Fibroblast of lung (primary cell): ENCODE measurements around the gene LDLRAD3.

Source experiments
- EZH2 ChIP-seq: IDR thresholded peaks from 2 replicates; pipeline ENCODE4 v1.5.1; 2012; ENCODE audit warnings: low read length, control low read depth, mild to moderate bottlenecking; ENCODE audit errors: missing control alignments
- TF ChIP-seq, protein P1 (sequence below), 2 donors: IDR thresholded peaks in 1 of 2; conservative IDR thresholded peaks in 1 of 2; 1 replicate in 1 of 2; 2 replicates in 1 of 2; pipeline ENCODE4 v1.5.1; 2011 to 2012; ENCODE audit warnings: low read length in 2 of 2, control low read depth in 1 of 2, inconsistent platforms in 1 of 2, low read depth in 1 of 2, mild to moderate bottlenecking in 1 of 2

- TF ChIP-seq, protein P1, sequence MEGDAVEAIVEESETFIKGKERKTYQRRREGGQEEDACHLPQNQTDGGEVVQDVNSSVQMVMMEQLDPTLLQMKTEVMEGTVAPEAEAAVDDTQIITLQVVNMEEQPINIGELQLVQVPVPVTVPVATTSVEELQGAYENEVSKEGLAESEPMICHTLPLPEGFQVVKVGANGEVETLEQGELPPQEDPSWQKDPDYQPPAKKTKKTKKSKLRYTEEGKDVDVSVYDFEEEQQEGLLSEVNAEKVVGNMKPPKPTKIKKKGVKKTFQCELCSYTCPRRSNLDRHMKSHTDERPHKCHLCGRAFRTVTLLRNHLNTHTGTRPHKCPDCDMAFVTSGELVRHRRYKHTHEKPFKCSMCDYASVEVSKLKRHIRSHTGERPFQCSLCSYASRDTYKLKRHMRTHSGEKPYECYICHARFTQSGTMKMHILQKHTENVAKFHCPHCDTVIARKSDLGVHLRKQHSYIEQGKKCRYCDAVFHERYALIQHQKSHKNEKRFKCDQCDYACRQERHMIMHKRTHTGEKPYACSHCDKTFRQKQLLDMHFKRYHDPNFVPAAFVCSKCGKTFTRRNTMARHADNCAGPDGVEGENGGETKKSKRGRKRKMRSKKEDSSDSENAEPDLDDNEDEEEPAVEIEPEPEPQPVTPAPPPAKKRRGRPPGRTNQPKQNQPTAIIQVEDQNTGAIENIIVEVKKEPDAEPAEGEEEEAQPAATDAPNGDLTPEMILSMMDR (conservative IDR thresholded peaks at IDR 0.05 in 1 of 2, IDR thresholded peaks at IDR 0.05 in 1 of 2; ENCODE audit: low read depth in 1 of 2, low read length in 2 of 2): no peak
- TF ChIP-seq EZH2: no peak
Measured at GRCh38 chr11:36033936-36034335, 90.1 kb downstream of the LDLRAD3 start.
